Esophagus squamous epithelium (tissue), 4 donors: ENCODE measurements around the gene CCM2.

Source experiments
- CTCF ChIP-seq, 6 experiments: fragments of 450-650 bp in 4 of 6; fragments of 200-600 bp in 2 of 6; sonication (generic) in 2 of 6; IDR thresholded peaks; one replicate each; pipeline ENCODE4 v1.5.1; 2016 to 2019; ENCODE audit warnings: antibody characterized with exemption in 6 of 6, mild to moderate bottlenecking in 4 of 6, moderate library complexity in 4 of 6
- POLR2A ChIP-seq, 4 donors: fragments of 450-650 bp; IDR thresholded peaks; one replicate each; pipeline ENCODE4 v1.6.1; 2017; ENCODE audit warnings: antibody characterized with exemption in 4 of 4, mild to moderate bottlenecking in 4 of 4, moderate library complexity in 3 of 4

DNA sequence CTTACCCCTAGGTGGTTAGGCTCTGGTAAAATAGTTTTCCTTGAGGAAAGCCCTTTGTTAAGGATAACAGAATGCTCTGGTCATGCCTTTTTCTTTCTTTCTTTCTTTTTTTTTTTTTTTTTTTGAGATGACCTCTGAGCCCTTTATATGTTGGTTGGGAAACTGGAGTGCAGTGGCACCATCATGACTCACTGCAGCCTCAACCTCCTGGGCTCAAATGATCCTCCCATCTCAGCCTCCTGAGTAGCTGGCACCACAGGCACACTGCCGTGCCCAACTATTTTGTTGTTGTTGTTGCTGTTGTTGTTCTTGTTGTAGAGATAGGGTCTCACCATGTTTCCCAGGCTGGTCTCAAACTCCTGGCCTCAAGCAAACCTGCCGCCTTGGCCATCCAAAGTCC, 61.4 kb downstream of the CCM2 start:
- TF ChIP-seq CTCF (IDR thresholded peaks at IDR 0.05), result no peak
- TF ChIP-seq POLR2A (IDR thresholded peaks at IDR 0.05), result no peak
